Umbilical cord (tissue), 2 donors: Measurements from ENCODE around the gene EGFL7. TPM values are rescaled to one million over a fixed set of nuclear protein-coding genes. Genes with fewer than 3 reads are reported as not detected.

Source experiments
- DNase-seq: peaks from one replicate; pipeline ENCODE4 v3.0.0-alpha.2; 2015; ENCODE audit warnings: low spot score
- total RNA-seq: library from RNA; depleted of rRNA; stranded (reverse); fragments of >200 nt; gene quantifications from one replicate; pipeline ENCODE4 v1.2.3, GENCODE V29; 2014; ENCODE audit warnings: low replicate concordance; ENCODE audit not compliant: insufficient read depth

Gene EGFL7
- total RNA-seq, 1 donor from 2014 or later = 49.4 TPM

- DNase-seq = no peak
Observed at GRCh38 chr9:136685790-136686533, 23.2 kb downstream of the EGFL7 start.

DNA sequence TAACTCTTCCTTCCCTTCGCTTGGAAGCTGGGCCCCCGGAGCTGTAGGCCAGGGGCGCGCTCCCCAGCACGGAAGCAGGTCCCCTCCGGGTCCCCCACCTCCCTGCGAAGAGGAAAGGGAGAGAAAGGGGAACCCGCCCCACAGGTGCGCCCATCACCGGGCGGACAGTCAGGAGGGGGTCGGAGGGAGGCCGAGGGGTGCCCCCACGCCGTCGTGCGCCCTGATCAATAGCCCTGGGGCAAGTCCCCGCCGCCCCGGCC is 23.7 kb downstream of the EGFL7 start:
- DNase-seq = no peak

DNA sequence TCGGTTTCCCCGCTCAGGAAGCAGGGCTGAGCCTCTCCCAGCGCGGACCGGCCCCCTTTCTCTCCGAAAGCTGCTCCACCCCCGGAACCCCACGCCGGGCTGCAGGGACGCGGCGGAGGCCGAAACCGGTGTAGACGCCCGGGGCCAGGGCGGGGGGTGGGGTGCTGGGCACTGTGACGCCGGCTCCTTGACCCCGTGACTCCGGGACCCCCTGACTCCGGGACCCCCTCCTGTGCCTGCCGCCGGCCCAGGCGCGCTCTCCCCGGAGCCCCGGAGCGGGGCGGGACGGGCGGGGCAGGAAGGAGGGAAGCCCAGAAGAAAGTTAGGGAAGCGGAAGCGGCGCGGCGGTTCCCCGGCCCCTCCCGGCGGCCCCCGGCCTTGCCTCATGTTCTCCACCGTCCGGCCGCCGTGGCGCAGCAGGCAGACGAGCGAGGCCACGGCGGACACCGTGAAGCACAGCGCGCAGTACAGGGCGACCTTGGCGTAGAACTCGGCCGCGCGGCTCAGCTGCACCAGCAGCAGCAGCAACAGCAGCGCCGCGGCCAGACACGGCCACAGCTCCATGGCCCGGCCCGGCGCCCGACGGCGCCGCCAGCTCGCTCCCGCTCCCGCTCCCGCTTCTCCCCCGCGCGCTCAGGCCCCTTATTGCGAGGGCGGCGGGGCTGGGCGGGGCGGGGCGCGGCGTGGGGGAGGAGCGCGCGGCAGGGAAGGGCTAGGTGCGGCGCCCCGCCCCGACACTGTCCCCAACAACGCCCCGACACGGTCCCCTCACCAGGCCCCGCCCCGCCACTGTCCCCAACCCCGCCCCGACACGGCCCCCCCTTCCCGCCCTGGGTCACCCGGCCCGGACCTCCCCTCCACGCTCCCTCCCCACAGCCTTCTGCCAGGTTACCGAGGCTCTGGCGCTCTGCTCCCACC is 24.3 kb downstream of the EGFL7 start, which contains the start of gene AGPAT2:
Gene AGPAT2, minus strand, starts transcription at position 664 of the 918 bp plus-strand sequence. Its CDS starts 100 bp downstream, at position 564.
- peak; percentile 56 for DNase-seq

GRCh38 chr9:136687721-136688223 is 25.1 kb downstream of the EGFL7 start:
- DNase-seq = no peak

GRCh38 chr9:136688274-136689107 is 25.8 kb downstream of the EGFL7 start:
- no peak for DNase-seq

GRCh38 chr9:136689108-136689460 is 26.4 kb downstream of the EGFL7 start:
- DNase-seq = no peak

- DNase-seq = no peak
Observed at GRCh38 chr9:136690104-136690805, 27.5 kb downstream of the EGFL7 start.

DNA sequence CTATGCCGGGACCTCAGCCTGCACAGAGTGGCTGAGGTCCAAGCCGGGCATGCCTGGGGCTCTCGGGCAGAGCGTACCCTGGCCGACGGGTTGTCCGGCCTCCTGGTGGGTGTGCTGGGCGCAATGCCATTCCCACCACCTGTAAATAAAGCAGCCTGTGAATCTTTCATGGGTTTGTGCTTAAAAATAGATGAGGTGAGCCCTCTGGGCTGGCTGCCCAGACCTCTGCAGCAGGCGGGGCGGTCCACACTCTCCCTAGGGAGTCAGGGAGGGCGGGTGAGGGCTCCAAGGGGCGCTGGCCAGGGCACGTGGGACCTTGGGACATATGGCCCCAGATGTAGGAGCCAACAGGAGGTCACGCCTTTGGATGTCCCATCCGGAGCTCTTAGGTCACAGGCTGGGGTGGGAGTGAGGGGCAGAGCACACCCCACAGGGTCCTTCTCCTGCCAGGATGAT is 28.1 kb downstream of the EGFL7 start:
- DNase-seq = no peak

DNA sequence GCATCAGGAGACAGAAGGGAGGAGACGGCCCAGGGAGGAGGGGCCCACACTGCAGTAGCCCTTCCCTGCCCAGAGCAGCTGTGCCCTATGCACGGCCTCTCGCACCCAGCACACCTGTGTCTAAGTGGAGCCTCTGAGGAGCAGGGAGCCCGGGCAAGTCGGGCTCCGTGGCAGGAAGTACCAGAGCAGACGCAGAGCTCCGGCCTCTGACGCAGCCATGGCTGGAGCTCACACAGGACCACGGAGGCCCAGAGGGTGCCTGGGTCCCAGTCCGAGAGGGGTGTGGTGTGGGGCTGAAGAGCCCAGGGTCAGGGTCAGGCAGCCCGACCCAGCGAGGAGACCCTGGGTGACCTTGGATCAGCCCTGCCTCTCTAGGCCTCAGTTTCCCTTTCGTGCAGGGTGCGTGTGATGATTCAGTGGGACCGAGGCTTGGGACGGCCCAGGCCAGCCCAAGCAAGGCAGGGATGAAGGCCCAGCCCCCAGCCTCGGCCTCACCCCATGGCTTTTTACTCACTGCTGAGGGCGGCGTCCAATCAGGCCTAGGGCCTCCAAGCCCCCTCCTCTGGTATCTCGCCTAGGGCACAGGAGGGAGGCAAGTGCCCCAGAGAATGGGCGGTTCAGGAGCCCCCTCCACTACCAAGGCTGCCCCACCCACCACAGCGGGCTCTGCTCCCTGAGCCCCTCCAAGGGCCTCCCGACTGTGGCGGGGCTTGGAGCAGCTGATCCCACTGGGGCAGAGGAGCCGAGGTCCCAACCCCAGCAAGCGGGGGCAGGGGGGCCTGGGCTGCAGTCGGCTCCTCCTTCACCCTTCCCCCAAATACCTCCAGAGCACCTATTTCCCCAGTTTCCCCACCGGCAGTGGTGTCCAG is 28.8 kb downstream of the EGFL7 start:
- no peak for DNase-seq

GRCh38 chr9:136692185-136693134 is 29.7 kb downstream of the EGFL7 start:
- no peak for DNase-seq

GRCh38 chr9:136693135-136693489 is 30.4 kb downstream of the EGFL7 start:
- no peak for DNase-seq

- DNase-seq = no peak
Observed at GRCh38 chr9:136693490-136694162, 30.9 kb downstream of the EGFL7 start.

DNA sequence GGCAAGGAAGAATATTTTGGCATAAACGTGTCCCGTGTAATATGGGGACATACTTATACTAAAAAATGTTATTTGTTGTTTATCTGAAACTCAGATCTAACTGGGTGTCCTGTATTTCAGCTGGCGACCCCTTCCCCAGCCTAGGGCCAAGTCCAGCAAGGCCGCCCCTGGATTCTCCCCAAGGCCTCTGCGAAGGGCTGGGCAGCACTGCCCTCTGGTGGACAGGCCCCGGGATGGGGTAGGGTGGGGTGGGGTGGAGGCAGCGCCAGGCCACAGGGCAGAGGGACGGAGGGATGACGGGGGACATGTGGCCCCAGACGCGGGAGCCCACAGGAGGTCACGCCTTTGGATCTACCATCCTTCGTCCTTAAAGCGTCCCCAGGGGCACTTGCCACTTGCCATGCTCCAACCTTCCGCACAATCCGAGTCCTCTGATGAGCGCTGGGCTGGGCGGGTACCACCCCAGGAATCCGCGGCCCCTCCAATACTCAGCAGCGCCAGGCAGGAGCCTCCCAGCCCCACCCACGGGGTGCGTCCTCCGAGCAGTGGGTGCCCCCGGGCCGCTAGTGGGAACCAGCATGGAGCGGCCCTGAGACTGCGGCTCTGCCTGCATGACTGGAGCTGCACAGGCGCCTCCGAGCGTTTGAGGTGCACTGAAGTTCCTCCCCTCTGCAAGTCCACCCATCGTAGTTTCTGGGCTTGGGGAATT is 31.6 kb downstream of the EGFL7 start:
- DNase-seq = no peak

GRCh38 chr9:136694872-136695247 is 32.1 kb downstream of the EGFL7 start:
- DNase-seq = no peak

GRCh38 chr9:136695435-136695895 is 32.7 kb downstream of the EGFL7 start:
- no peak for DNase-seq

GRCh38 chr9:136695955-136696354 is 33.2 kb downstream of the EGFL7 start:
- no peak for DNase-seq

GRCh38 chr9:136696502-136696901 is 33.8 kb downstream of the EGFL7 start:
- no peak for DNase-seq
